Measurements from ENCODE around the gene NKX2-4.
"Not testable (repeated sequence)": the region's sequence is repeated elsewhere in the genome, so short reads cannot be mapped to it uniquely, and the experiment has no call there.

GRCh38 chr20:21413996-21414395 is 16.7 kb upstream of the NKX2-4 start:
- not testable (repeated sequence) for TF ChIP-seq MAX (IDR thresholded peaks at IDR 0.05); GATA3 (IDR thresholded peaks at IDR 0.05; ENCODE audit: borderline replicate concordance); MAZ (IDR thresholded peaks at IDR 0.05; ENCODE audit: borderline replicate concordance, low read depth, low read length); KDM1A (IDR thresholded peaks at IDR 0.05; ENCODE audit: low read depth); CTCF (IDR thresholded peaks at IDR 0.05); JUNB (IDR thresholded peaks at IDR 0.05); RNF2 (IDR thresholded peaks at IDR 0.05; ENCODE audit: borderline replicate concordance, low read depth)

Measured in A549 (cell line).